Embryonic facial prominence (tissue), 1 donor: Measurements from ENCODE around the gene NPIPB9.
"Not testable (repeated sequence)": the region's sequence is repeated elsewhere in the genome, so short reads cannot be mapped to it uniquely, and the experiment has no call there.

Source experiments
- DNase-seq: peaks from one replicate; pipeline ENCODE4 v3.0.0-alpha.2; 2016; ENCODE audit errors: extremely low spot score

NPIPB9 gene

GRCh38 chr16:28751487-28751886 is at the start of gene NPIPB9:
TSS of gene NPIPB9 (plus strand) at chr16:28751787.
- DNase-seq, result not testable (repeated sequence)

GRCh38 chr16:28704246-28704645 is 47.3 kb upstream of the NPIPB9 start:
- not testable (repeated sequence) for DNase-seq

- not testable (repeated sequence) for DNase-seq
Observed at GRCh38 chr16:28711220-28712083, 40.1 kb upstream of the NPIPB9 start, which contains the start of gene EIF3C. TSS of gene EIF3C (plus strand) at chr16:28711464. CDS start at chr16:28711687, 223 bp downstream.

GRCh38 chr16:28722852-28723650 is 28.5 kb upstream of the NPIPB9 start:
- DNase-seq, result not testable (repeated sequence)

DNA sequence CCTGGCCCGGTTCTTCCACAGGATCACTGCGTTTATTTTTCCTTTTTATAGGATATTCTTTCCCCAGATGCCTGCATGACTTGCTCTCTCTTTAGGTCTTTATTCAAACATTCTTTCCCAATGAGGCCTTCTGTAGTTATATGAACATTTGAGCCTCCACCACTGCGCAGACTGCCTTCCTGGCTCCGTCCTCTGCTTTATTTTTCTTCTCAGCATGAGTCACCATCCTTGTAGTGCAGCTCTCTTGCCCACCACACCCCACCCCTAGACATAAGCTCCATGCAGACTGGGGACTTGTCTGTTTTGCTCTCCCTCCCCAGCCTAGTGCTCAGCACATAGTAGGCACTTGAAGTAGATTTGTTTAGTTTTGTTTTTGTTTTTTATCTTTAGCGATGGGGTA is 20.3 kb upstream of the NPIPB9 start:
- DNase-seq, result not testable (repeated sequence)

DNA sequence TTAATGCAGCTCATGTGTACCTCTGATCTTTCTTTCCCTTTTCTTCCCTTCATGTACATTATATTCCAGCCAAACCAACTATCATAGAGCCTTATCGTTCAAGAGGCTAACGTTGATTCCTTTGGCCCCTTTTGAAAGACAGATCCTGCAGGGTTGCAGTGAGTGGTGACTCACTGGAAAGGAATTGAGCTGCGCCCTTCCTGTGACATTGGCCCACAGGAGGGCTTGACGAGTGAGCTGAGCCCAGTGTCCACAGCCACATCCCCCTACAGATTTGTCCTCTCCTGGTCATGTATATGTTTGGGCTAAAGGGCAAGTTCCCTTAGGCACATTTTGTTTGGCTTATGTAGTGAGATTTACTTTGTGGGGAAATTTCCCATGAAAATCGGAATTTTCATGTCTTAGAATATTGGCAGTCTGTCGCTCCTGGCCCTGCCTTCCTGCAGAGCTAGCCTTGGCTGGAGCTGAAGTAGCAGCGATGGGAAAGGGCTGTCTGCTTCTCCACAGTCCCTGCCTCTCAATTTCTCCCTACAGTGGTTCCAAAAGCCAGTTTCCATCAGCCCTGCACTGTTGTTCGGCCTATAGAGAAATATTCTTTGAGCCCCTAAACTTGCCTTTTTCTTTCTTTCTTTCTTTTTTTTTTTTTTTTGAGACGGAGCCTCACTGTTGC is 19.0 kb upstream of the NPIPB9 start:
- DNase-seq, result not testable (repeated sequence)

DNA sequence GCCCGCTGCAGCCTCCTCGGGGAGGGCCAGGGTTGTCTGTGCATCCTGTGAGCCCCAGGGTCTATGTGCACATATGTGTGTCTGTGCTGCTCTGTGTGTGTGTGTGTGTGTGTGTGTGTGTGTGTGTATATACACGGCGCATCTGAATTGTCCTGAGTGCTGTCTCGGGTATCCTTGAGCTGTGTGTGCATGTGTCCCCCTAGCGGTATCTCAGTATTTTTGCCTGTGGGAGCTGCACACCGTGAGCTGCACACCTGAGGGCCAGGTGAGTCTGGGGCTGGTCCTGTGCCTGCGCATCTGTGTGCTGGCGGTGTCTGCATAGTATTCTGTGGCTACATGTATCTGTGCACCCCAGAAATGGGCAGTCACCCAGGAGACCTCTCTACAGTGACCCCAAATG is 11.8 kb upstream of the NPIPB9 start:
- DNase-seq, result not testable (repeated sequence)

DNA sequence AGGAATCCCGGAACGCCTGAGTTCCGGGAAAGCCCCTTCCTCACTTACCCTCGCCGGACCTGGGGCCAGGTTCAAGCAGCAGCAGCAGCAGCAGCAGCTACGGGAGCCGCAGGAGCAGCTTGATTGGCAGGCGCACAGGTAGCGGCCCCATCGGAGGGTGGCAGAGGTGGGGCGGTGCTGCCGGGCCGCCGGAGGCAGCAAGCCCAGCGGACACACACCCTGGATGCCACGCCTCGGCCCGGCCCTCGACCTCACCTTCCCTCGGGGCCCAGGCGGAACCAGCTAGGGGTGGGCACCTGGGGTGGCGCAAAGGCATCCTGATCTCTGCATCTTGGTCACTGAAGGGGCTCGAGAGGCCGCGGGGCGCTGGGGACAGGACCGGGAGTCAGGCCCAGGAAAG is 11.0 kb upstream of the NPIPB9 start:
- not testable (repeated sequence) for DNase-seq

- DNase-seq, result not testable (repeated sequence)
Observed at GRCh38 chr16:28741295-28741694, 10.3 kb upstream of the NPIPB9 start.

DNA sequence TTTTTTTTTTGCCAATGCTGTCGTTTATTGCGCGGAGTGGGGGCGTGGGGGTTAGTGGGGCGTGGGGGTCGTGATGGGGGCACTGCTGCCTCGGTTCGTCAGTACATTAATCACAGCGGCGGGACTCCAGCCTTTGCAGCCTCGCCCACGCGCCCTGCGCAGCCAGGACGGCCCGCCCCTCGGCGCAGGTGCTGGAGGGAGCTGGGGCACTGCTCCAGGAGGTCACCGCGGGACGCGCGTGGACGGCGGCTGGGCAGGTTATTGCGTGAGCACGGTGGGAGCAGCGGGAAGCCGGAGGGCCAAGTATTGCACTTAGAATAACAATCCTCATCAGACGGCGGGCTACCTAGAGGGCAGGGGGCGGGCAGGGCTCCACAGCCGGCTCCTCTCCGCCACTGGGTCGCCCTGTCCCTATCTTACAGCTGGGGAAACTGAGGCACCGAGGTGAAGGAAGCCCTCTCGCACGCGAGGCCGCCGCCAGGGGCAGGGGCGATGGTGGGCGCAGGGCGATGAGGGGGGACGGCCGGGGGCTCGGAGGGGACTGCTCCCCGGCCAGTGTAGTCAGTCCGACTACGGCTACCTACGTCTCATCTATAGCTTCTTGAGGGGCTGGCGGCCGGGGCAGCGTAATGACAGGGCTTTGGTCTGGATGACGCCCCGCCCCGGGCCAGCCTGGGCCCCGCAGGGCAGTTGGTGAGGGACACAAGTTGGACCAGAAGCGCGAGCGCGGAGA is 4.8 kb upstream of the NPIPB9 start:
- not testable (repeated sequence) for DNase-seq

DNA sequence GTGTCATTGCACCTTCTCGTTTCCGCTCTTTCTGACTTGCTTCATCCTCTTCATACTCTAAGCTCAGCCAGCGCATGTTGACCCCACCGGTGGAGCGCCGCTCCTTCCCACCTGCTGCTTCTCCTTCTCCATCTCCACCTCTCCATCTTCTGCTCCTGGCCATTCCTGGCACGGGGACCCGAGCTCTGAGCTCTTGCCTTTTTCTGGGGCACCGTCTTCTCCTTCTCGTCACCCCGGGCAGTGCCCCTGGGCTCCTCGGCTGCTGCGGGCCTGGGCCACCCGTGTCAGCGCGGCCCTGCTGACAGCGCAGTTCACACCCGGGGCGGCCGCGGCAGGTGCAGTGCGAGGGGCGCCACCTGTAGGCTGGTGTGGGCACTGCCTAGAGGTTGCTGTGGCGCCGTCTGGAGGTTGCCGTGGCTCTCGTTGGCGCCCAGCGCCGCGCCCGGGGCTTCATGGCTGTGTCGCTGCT is 1.6 kb upstream of the NPIPB9 start:
- not testable (repeated sequence) for DNase-seq

DNA sequence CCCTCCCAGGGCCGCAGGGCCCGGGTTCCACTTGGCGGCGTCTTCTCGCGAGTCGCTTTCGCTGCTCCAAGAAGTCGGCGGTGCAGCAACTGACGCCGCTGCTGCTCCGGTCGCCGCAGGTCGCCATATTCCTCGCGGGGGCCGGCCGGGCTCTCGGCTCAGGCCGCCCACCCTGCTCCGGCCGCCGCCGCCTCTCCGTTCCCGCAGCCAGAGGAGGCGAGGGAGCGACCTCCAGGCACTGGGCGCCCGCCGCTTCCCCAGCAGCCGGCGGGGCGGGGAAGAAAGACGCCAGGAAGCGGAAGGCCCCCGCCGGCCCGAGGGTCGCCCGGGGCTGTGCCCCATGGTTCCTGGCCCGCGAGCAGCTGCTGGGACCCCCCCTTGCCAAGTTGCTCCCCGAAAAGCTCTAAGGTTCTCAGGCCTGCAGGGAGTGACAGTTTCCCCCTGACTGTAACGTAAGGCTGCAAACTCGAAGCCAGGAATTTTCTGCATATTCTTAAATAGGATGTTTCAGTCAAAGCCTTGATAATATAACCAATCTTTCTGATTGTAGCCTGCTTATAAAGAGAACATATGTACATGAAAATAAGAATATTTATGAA is 1.0 kb upstream of the NPIPB9 start:
- DNase-seq, result not testable (repeated sequence)

- not testable (repeated sequence) for DNase-seq
Observed at GRCh38 chr16:28781697-28782096, 30.1 kb downstream of the NPIPB9 start.

- DNase-seq, result not testable (repeated sequence)
Observed at GRCh38 chr16:28782357-28782756, 30.8 kb downstream of the NPIPB9 start.

DNA sequence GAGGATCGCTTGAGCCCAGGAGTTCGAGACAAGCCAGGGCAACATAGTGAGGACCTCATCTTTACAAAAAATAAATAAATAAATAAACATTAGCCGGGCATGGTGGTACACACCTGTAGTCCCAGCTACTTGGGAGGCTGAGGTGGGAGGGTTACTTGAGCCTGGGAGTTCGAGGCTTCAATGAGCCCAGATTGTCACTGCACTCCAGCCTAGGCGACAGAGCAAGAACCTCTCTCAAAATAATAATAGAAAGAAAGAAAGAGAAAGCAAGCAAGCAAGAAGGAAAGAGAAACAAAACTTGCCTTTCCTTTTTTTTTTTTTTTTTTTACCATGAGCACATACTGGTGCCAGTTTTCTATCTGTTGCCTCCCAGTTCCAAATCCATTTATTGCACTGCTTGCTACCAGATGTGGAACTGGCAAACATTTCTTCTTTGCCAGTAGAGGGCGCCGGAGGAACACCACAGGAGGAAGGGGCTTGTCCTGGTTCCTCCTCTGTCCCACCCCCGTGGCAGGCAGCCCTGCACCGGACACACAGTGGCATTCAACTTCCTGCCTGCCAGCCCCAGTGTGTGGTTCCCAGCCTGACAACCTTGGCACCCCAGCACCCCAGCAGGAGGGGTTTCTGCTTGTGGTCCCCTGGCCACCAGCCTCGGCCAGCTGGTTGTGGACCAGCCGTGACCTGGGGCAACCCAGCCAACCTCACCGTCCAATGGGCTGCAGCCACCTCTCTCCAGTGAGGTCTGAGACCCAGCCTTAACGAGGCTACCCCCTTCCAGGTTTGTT is 50.8 kb downstream of the NPIPB9 start:
- DNase-seq, result not testable (repeated sequence)

GRCh38 chr16:28807445-28808120 is 56.0 kb downstream of the NPIPB9 start:
- not testable (repeated sequence) for DNase-seq

- DNase-seq, result no peak
Observed at GRCh38 chr16:28820016-28820415, 68.4 kb downstream of the NPIPB9 start.

DNA sequence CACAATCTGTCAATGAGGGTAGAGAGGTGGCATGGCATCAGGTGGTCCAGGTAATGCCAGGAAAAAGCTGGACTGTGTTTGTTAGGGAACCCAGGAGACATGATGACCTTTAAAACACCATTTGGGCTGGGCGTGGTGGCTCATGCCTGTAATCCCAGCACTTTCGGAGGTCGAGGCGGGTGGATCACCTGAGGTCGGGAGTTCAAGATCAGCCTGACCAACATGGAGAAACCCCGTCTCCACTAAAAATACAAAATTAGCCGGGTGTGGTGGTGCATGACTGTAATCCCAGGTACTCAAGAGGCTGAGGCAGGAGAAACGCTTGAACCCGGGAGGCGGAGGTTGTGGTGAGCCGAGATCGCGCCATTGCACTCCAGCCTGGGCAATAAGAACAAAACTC is 69.0 kb downstream of the NPIPB9 start:
- DNase-seq, result not testable (repeated sequence)

- DNase-seq, result no peak
Observed at GRCh38 chr16:28821874-28822519, 70.4 kb downstream of the NPIPB9 start.
